ENCODE results near the gene MRPL38.
"Not testable (repeated sequence)": the region's sequence is repeated elsewhere in the genome, so short reads cannot be mapped to it uniquely, and the experiment has no call there.

Gene MRPL38

GRCh38 chr17:75874323-75875181, 30.1 kb downstream of the MRPL38 start:
- DNase-seq = no peak

GRCh38 chr17:75873587-75874322, 30.9 kb downstream of the MRPL38 start:
- DNase-seq = no peak

GRCh38 chr17:75872434-75873351, 32.0 kb downstream of the MRPL38 start:
- no peak for DNase-seq

DNA sequence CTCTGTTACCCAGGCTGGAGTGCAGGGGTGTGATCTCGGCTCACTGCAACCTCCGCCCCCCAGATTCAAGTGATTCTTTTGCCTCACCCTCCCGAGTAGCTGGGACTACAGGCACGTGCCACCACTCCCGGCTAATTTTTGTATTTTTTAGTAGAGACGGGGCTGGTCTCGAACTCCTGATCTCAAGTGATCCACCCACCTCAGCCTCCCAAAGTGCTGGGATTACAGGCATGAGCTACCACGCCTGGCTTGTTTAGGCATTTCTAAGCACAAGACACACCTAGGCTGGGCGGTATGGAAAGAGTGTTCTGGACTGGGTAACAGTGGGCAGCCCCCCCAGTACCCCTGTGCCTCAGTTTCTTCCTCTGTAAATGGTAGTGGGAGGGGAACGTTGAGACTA, 34.5 kb downstream of the MRPL38 start:
- DNase-seq = not testable (repeated sequence)

DNA sequence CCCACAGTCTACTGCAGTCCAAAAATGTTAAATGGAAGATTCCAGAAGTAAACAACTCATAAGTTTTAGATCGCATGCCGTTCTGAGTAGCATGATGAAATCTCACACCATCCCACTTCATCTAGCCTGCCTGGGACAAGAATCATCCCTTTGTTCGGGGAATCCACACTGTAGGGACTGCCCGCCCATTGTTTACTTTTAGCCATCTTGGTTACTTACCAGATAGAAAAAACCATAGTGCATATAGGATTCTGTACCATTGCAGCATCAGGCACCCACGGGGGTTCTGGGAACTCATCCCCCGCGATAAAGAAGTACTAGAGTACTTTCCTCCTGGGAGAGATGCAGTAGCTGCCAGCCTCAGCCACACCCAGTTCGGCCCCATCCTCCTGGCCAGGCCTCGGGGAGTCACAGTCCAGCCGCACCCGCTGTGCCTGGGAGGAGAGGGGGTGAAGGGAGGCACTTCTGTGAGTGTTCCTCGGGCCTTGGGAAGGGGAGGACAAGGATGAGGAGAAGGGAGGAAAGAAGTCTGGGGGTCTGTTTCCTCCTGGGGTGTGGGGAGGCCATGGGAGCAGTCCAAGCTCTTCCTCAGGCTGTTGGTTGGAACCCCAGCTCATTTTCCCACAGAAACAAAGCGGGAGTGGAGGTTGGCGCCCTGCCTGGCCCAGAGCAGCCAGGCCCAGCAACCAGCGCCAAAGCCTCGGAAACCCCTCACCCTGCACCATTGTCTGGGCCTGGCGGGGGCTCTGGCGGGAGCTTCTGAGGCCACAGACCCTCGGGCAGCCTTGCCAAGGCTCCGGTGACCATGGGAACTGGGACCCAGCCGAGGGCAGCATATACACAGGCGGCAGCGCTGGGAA, 35.2 kb downstream of the MRPL38 start:
- DNase-seq = no peak

DNA sequence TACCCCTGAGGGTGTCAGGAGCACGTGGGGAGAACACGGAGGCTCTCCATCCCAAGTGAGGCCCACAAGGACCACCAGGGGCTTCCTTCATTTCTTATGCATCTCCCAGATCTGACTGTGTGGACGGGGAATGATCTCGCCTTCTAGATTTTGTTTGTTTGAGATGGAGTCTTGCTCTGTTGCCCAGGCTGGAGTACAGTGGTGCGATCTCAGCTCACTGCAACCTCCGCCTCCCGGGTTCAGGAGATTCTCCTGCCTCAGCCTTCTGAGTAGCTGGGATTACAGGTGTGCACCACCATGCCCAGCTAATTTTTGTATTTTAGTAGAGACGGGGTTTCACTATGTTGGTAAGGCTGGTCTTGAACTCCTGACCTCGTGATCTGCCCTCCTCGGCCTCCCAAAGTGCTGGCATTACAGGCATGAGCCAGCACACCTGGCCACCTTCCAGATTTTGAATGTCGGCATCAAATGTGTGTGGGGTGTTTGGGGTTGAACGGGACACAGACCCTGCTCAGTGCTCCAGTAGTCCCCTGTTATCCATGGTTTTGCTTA, 35.9 kb downstream of the MRPL38 start:
- DNase-seq = not testable (repeated sequence)

- not testable (repeated sequence) for DNase-seq
These were observed 39.1 kb downstream of the MRPL38 start for GRCh38 chr17:75865404-75866188.

DNA sequence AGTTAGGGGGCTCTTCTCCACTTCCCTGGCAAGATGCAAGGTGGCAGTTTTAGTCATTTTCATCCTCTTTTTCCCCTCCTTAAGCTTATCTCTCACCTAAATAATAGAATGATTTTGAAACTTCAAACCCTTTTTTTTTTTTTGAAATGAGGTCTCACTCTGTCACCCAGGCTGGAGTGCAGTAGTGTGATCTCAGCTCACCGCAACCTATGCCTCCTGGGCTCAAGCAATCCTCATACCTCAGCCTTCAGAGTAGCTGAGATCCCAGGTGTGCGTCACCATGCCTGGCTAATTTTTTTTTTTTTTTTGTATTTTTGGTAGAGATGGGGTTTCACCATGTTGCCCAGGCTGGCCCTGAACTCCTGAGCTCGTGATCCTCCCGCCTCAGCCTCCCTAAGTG, 39.8 kb downstream of the MRPL38 start:
- not testable (repeated sequence) for DNase-seq

- peak; percentile 57 to 62 for DNase-seq
These were observed 40.2 kb downstream of the MRPL38 start for GRCh38 chr17:75864448-75864871.

GRCh38 chr17:75861927-75862317, 42.8 kb downstream of the MRPL38 start:
- DNase-seq = no peak

DNA sequence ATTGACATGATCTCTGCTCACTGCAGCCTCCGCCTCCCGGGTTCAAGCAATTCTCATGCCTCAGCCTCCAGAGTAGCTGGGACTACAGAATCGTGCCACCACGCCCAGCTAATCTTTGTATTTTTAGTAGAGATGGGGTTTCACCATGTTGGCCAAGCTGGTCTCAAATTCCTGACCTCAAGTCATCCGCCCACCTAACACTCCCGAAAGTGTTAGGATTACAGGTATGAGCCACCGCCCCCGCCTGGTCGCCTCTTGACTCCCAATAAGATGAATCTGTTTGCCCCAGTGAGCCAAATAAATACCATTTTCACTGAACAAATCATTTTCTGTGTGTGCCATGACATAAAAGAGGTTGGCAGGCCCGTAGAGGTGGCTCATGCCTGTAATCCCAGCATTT, 45.3 kb downstream of the MRPL38 start:
- not testable (repeated sequence) for DNase-seq

GRCh38 chr17:75856062-75856756, 48.5 kb downstream of the MRPL38 start:
- DNase-seq = peak in 1 of 2 experiments; percentile 68

- peak; percentile 97 to 98 for DNase-seq
These were observed 49.2 kb downstream of the MRPL38 start, which contains the start of gene WBP2 for GRCh38 chr17:75855310-75856061. Gene WBP2 (minus strand): TSS chr17:75855335. CDS start chr17:75855297, 38 bp downstream.

DNA sequence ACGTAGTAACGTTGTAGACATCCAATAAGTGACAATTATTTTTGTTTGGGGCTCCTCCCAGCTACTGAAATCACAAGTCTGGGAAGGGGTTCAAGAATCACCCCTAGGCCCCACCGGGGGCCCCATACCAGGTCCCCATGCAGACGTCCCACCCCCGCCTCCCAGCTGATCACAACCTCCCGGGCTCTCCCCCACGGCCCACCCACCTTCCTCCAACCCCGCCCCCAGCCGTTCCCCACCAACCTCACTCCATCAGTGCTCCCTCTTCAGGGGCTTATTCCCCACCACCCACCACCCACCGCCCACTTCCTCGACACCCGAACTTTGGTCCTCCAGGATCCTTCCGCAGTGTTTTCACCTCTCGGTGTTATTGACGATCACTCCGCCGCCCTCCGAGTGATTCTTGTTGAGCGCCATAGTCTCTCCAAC, 49.8 kb downstream of the MRPL38 start:
- no peak for DNase-seq

GRCh38 chr17:75854101-75854748, 50.5 kb downstream of the MRPL38 start:
- no peak for DNase-seq

DNA sequence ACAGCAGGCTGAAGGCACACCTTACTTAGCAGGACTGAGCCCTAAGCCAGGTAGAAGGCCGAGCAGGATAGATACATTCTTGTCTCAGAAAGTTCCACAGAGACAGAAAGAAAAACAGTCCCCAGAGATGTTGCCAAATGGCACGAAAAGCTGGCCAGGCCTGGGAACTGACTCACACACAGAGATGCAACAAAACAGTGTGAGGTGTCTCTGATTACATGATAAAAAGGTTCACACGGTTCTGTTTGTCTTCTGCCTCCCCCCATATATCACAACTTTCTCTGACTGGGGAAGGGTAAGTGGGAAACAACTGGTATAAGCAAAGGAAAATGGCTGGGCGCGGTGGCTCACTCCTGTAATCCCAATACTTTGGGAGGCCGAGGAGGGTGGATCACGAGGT, 51.3 kb downstream of the MRPL38 start:
- DNase-seq = no peak

- not testable (repeated sequence) for DNase-seq
These were observed 53.0 kb downstream of the MRPL38 start for GRCh38 chr17:75851693-75851991.

DNA sequence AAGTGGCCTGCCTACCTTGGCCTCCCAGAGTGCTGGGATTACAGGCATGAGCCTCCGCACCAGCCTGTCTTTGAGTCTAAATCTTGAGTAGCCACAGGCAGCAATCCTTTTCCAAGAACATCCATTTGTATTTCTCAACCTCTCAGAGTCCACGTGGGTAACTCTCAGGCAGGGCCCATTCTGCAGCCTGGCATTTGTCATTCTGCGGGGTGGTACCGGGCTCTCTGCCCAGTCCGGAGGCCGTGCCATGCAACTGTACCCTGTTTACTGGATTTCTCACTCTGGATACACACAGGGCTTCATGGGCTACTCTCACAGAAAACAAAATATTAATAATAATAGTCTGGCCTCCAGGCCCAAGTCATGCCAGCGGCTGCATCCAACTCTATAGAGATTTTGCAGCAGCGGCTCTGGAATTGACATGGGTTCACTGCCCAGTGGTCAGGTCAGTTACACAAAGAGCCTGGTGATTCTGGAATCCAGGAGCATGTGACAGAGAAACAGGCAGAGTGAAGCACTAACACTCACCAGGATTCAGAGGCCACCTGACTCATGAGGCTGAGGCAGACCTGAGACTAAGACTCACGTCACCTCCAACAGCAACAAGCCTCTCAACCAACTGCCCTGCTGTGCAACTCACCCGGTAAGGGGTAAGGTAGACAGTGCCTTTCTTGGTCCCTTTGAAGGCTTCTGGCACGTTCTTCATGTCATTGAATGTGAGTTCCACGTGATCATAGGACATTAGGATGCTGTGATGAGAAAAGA, 53.6 kb downstream of the MRPL38 start:
- no peak for DNase-seq
